Body of pancreas (tissue), 4 donors: ENCODE results near the gene RAMP1.

Source experiments
- CTCF ChIP-seq, 7 experiments: fragments of 450-650 bp in 4 of 7; fragments of 200-600 bp in 3 of 7; sonication (generic) in 3 of 7; IDR thresholded peaks; one replicate each; pipeline ENCODE4 v1.5.1; 2016 to 2019; ENCODE audit warnings: antibody characterized with exemption in 7 of 7
- POLR2A ChIP-seq, 3 donors: fragments of 450-650 bp; IDR thresholded peaks; one replicate each; pipeline ENCODE4 v1.6.1; 2016; ENCODE audit warnings: antibody characterized with exemption in 3 of 3, mild to moderate bottlenecking in 2 of 3

- no peak for TF ChIP-seq CTCF (IDR thresholded peaks at IDR 0.05)
- TF ChIP-seq POLR2A (IDR thresholded peaks at IDR 0.05), result no peak
Measured at GRCh38 chr2:237915576-237915975, 56.2 kb downstream of the RAMP1 start.
